ENCODE results near the gene PNPLA7. TPM values are rescaled to one million over a fixed set of nuclear protein-coding genes. Genes with fewer than 3 reads are reported as not detected.
"Not testable (repeated sequence)": the region's sequence is repeated elsewhere in the genome, so short reads cannot be mapped to it uniquely, and the experiment has no call there.

PNPLA7 gene
- total and polyA plus RNA-seq, 2 of the 8 experiments (the other 6 are each of a cell fraction or from before 2014, with no cell fraction given) = 0.35 to 0.47 TPM

- H3K9me3 ChIP-seq (ENCODE audit: insufficient read depth in 2 of 2, low read depth in 1 of 2, low read length in 1 of 2); H4K91ac ChIP-seq (replicated peaks; ENCODE audit: insufficient read length, low read length); H3K14ac ChIP-seq (ENCODE audit: insufficient read length); DNase-seq (ENCODE audit: low read depth in 1 of 2, low spot score in 2 of 2); H3K4me3 ChIP-seq (ENCODE audit: extremely low read depth in 1 of 4, insufficient read depth in 2 of 4, low read depth in 3 of 4, low read length in 4 of 4); H3K4me1 ChIP-seq (replicated peaks in 1 of 4; ENCODE audit: control insufficient read depth in 3 of 4, insufficient read depth in 4 of 4, low read length in 3 of 4); H3K79me1 ChIP-seq (ENCODE audit: low read depth, low read length); H3K23me2 ChIP-seq (ENCODE audit: low read depth, low read length); H3K36me3 ChIP-seq (ENCODE audit: control insufficient read depth in 2 of 4, insufficient read depth in 4 of 4, low read length in 3 of 4); H2BK5ac ChIP-seq (ENCODE audit: low read depth, low read length); H3K9ac ChIP-seq (replicated peaks in 1 of 4; ENCODE audit: extremely low read depth in 1 of 4, low read depth in 3 of 4, low read length in 3 of 4); H3K23ac ChIP-seq (ENCODE audit: insufficient read length); H3K79me2 ChIP-seq (ENCODE audit: control insufficient read depth in 1 of 2, insufficient read depth in 2 of 2, low read length in 2 of 2); H2AK5ac ChIP-seq (ENCODE audit: low read depth, low read length); H2AFZ ChIP-seq (ENCODE audit: low read length); H2BK15ac ChIP-seq (ENCODE audit: low read length); H2BK12ac ChIP-seq (ENCODE audit: low read depth, low read length); FAIRE-seq; H3K4ac ChIP-seq (replicated peaks; ENCODE audit: insufficient read length, low read depth, low read length); H4K20me1 ChIP-seq (replicated peaks in 1 of 2; ENCODE audit: control insufficient read depth in 1 of 2, insufficient read depth in 2 of 2, low read length in 2 of 2); H3K18ac ChIP-seq (ENCODE audit: extremely low read depth, low read length); H3K4me2 ChIP-seq (ENCODE audit: insufficient read depth in 1 of 2, low read depth in 2 of 2, low read length in 2 of 2); H3K27ac ChIP-seq (ENCODE audit: low read depth, low read length); POLR2A ChIA-PET (ENCODE audit: partially characterized antibody); H3K27me3 ChIP-seq (replicated peaks in 1 of 4; ENCODE audit: control insufficient read depth in 3 of 4, extremely low read depth in 1 of 4, insufficient read depth in 3 of 4, low read length in 3 of 4); H3K56ac ChIP-seq (replicated peaks; ENCODE audit: insufficient read length, low read depth, low read length); H4K5ac ChIP-seq (ENCODE audit: insufficient read length, low read depth, low read length); H2BK20ac ChIP-seq (ENCODE audit: low read length); CTCF ChIA-PET (ENCODE audit: partially characterized antibody); H2BK120ac ChIP-seq (replicated peaks; ENCODE audit: low read depth, low read length); H4K8ac ChIP-seq (ENCODE audit: extremely low read depth, insufficient read depth, low read length): not testable (repeated sequence)
- TF ChIP-seq ASH2L (IDR thresholded peaks at IDR 0.05; ENCODE audit: low read length) = peak; percentile 93
- WGBS, 2 experiments (ENCODE audit: extremely low coverage in 1 of 2, insufficient coverage in 1 of 2, insufficient read length in 1 of 2, insufficient replicate concordance in 2 of 2, low coverage in 1 of 2, low lambda C conversion rate in 2 of 2, missing lambda C conversion rate in 1 of 2) = 94% methylated on average over 8 of the region's 13 CpGs; no CpG with 5 or more reads in 1 of the 2 experiments
These were observed 31.3 kb downstream of the PNPLA7 start for GRCh38 chr9:137518661-137519459.

All from H1 (cell line).